Spleen (tissue), 7 donors: ENCODE results near the gene BRD3OS.

Experiments used
- POLR2A ChIP-seq, 3 donors: fragments of 450-650 bp; IDR thresholded peaks; one replicate each; pipeline ENCODE4 v1.5.1; 2017; ENCODE audit warnings: antibody characterized with exemption in 3 of 3, mild to moderate bottlenecking in 1 of 3
- POLR2AphosphoS5 ChIP-seq, 3 donors: sonication (generic); formaldehyde crosslinking; IDR thresholded peaks; one replicate each; pipeline ENCODE4 v1.5.1; 2017; ENCODE audit warnings: antibody characterized with exemption in 3 of 3
- TF ChIP-seq, protein P1 (sequence below), 11 experiments: fragments of 200-600 bp in 7 of 11; fragments of 450-650 bp in 4 of 11; sonication (generic) in 4 of 11; IDR thresholded peaks in 8 of 11; conservative IDR thresholded peaks in 3 of 11; 1 replicate in 7 of 11; 2 replicates in 4 of 11; pipeline versions ENCODE4 v1.4.0 to v1.8.0; 2016 to 2021; ENCODE audit warnings: antibody characterized with exemption in 11 of 11, inconsistent platforms in 4 of 11, mild to moderate bottlenecking in 1 of 11
- donor health status: DM: no; HTN: no; CAD: no; lungs with moderate emphysema.
- donor health status: DM: no; HTN: no; CAD: no.
- donor health status: DM: no; HTN: no; CAD: no.

DNA sequence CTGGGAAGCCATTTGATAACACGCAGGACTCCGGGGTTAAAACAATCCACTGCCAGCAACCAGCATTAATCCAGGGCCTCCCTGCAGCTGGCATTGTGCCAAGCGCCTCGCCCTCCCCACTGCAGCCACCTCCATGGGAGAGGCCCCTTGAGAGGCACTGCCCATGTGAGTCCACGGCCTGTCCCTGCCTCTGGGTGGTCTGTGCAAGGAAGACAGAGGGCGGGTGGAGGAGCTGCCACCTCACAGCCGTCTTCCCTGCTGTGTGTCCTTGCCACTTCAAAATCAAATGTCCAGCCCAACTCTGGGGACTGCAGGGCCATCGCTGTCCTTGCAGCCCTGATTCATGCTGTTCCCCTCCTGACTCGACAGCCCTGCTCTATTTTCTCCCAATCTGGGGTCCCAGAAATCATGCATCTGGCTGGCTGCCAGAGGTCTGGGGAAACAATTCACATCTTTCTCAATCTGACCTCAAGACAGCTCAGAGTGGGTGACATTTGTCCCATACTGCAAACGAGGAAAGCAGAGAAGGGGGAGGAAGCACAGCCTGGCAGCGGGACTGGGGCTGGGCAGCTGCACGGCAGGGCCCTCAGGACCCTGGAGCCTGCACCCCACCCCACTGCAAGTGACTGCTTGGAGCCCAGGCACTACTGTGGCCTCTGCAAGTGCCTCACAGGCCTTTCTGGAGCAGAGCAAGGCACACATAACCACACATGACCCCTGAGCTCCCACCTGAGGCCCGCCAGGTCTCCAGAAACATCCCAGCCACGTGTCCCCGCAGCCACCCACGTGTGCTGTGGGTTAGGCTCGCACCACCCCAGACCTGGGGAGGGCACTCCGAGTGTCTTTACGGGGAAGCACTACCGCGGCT is 15.7 kb downstream of the BRD3OS start:
- TF ChIP-seq, protein P1, sequence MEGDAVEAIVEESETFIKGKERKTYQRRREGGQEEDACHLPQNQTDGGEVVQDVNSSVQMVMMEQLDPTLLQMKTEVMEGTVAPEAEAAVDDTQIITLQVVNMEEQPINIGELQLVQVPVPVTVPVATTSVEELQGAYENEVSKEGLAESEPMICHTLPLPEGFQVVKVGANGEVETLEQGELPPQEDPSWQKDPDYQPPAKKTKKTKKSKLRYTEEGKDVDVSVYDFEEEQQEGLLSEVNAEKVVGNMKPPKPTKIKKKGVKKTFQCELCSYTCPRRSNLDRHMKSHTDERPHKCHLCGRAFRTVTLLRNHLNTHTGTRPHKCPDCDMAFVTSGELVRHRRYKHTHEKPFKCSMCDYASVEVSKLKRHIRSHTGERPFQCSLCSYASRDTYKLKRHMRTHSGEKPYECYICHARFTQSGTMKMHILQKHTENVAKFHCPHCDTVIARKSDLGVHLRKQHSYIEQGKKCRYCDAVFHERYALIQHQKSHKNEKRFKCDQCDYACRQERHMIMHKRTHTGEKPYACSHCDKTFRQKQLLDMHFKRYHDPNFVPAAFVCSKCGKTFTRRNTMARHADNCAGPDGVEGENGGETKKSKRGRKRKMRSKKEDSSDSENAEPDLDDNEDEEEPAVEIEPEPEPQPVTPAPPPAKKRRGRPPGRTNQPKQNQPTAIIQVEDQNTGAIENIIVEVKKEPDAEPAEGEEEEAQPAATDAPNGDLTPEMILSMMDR (IDR thresholded peaks at IDR 0.05 in 8 of 11, conservative IDR thresholded peaks at IDR 0.05 in 3 of 11) = no peak
- TF ChIP-seq POLR2AphosphoS5 (IDR thresholded peaks at IDR 0.05) (peak in 1 of 3 donors; percentile 14), POLR2A (IDR thresholded peaks at IDR 0.05) (no peak)
